IPS-18a (cell line): ENCODE data around the gene HOXA1.
A peak's percentile ranks its signal among the peaks of the same experiment; 100 is the strongest.

ENCODE experiments used
- H3K27ac ChIP-seq: one replicate; pipeline ENCODE4 v1.5.1; 2013; ENCODE audit warnings: low read length
- H3K27me3 ChIP-seq: one replicate; pipeline ENCODE4 v1.6.1; 2013; ENCODE audit warnings: mild to moderate bottlenecking, low read length; ENCODE audit not compliant: control insufficient read depth, insufficient read depth
- H3K36me3 ChIP-seq: one replicate; pipeline ENCODE4 v1.6.1; 2013; ENCODE audit warnings: low read depth, low read length; ENCODE audit not compliant: control insufficient read depth
- H3K4me1 ChIP-seq: one replicate; pipeline ENCODE4 v1.6.1; 2013; ENCODE audit warnings: low read depth, low read length; ENCODE audit not compliant: control insufficient read depth
- H3K4me3 ChIP-seq: one replicate; pipeline ENCODE4 v1.5.1; 2013; ENCODE audit warnings: low read length
- H3K9ac ChIP-seq: one replicate; pipeline ENCODE4 v1.6.1; 2013; ENCODE audit warnings: mild to moderate bottlenecking, low read length, moderate library complexity
- H3K9me3 ChIP-seq: one replicate; pipeline ENCODE4 v1.6.1; 2013; ENCODE audit warnings: low read depth, low read length; ENCODE audit not compliant: control insufficient read depth

The HOXA1 gene

GRCh38 chr7:27112955-27113949 lies 17.5 kb upstream of the HOXA1 start:
- H3K27ac ChIP-seq: no peak overlapping the region
- H3K4me1 ChIP-seq: no peaks in the 10 kb centered on the region
- H3K36me3 ChIP-seq: no peaks in the 10 kb centered on the region

GRCh38 chr7:27112361-27112760 lies 16.6 kb upstream of the HOXA1 start:
- no peak overlapping the region for H3K27ac ChIP-seq
- peaks cover 97% of the 10 kb centered on the region for H3K27me3 ChIP-seq
- no peak overlapping the region for H3K9ac ChIP-seq
- no peak overlapping the region for H3K4me3 ChIP-seq
- no peaks in the 10 kb centered on the region for H3K4me1 ChIP-seq
- no peaks in the 10 kb centered on the region for H3K9me3 ChIP-seq
- H3K36me3 ChIP-seq: no peaks in the 10 kb centered on the region

More at GRCh38 chr7:27112955-27113949, 17.5 kb upstream of the HOXA1 start:
- peaks cover 97% of the 10 kb centered on the region for H3K27me3 ChIP-seq
- H3K9ac ChIP-seq: no peak overlapping the region
- peak overlapping the region; percentile 36 for H3K4me3 ChIP-seq
- no peaks in the 10 kb centered on the region for H3K9me3 ChIP-seq

GRCh38 chr7:27111751-27112277 lies 16.0 kb upstream of the HOXA1 start:
- Histone ChIP-seq H3K27ac (no peak overlapping the region), H3K36me3 (no peaks in the 10 kb centered on the region), H3K27me3 (peaks cover 97% of the 10 kb centered on the region), H3K9ac (no peak overlapping the region), H3K4me3 (no peak overlapping the region), H3K9me3 (no peaks in the 10 kb centered on the region), H3K4me1 (no peaks in the 10 kb centered on the region)

- no peaks in the 10 kb centered on the region for H3K4me1 ChIP-seq
- H3K36me3 ChIP-seq: no peaks in the 10 kb centered on the region
- H3K9me3 ChIP-seq: no peaks in the 10 kb centered on the region
- no peak overlapping the region for H3K4me3 ChIP-seq
- H3K9ac ChIP-seq: no peak overlapping the region
- H3K27me3 ChIP-seq: peaks cover 97% of the 10 kb centered on the region
- no peak overlapping the region for H3K27ac ChIP-seq
These were observed 15.4 kb upstream of the HOXA1 start for GRCh38 chr7:27111042-27111750.

- Histone ChIP-seq H3K27me3 (peaks cover 97% of the 10 kb centered on the region), H3K27ac (no peak overlapping the region), H3K4me3 (peak overlapping the region; percentile 17)
These were observed 14.6 kb upstream of the HOXA1 start for GRCh38 chr7:27110186-27111031.

GRCh38 chr7:27109466-27110185 lies 13.8 kb upstream of the HOXA1 start:
- H3K27ac ChIP-seq: no peak overlapping the region
- H3K9ac ChIP-seq: no peak overlapping the region
- no peak overlapping the region for H3K4me3 ChIP-seq
- H3K36me3 ChIP-seq: no peaks in the 10 kb centered on the region
- peaks cover 97% of the 10 kb centered on the region for H3K27me3 ChIP-seq
- no peaks in the 10 kb centered on the region for H3K9me3 ChIP-seq
- H3K4me1 ChIP-seq: no peaks in the 10 kb centered on the region

More at GRCh38 chr7:27110186-27111031, 14.6 kb upstream of the HOXA1 start:
- no peaks in the 10 kb centered on the region for H3K36me3 ChIP-seq
- no peaks in the 10 kb centered on the region for H3K9me3 ChIP-seq
- H3K9ac ChIP-seq: no peak overlapping the region
- H3K4me1 ChIP-seq: no peaks in the 10 kb centered on the region

GRCh38 chr7:27108390-27109127 lies 12.8 kb upstream of the HOXA1 start:
- H3K27ac ChIP-seq: no peak overlapping the region
- H3K4me1 ChIP-seq: no peaks in the 10 kb centered on the region
- no peaks in the 10 kb centered on the region for H3K9me3 ChIP-seq
- no peaks in the 10 kb centered on the region for H3K36me3 ChIP-seq
- no peak overlapping the region for H3K4me3 ChIP-seq
- no peak overlapping the region for H3K9ac ChIP-seq
- peaks cover 100% of the 10 kb centered on the region for H3K27me3 ChIP-seq

- Histone ChIP-seq H3K27ac (no peak overlapping the region), H3K27me3 (peaks cover 100% of the 10 kb centered on the region), H3K4me3 (no peak overlapping the region), H3K4me1 (no peaks in the 10 kb centered on the region), H3K9me3 (no peaks in the 10 kb centered on the region), H3K36me3 (no peaks in the 10 kb centered on the region), H3K9ac (no peak overlapping the region)
These were observed 11.9 kb upstream of the HOXA1 start for GRCh38 chr7:27107391-27108381.

GRCh38 chr7:27106901-27107240 lies 11.1 kb upstream of the HOXA1 start:
- Histone ChIP-seq H3K27ac (no peak overlapping the region), H3K4me3 (peak overlapping the region; percentile 4), H3K4me1 (no peaks in the 10 kb centered on the region), H3K36me3 (no peaks in the 10 kb centered on the region), H3K27me3 (peaks cover 100% of the 10 kb centered on the region), H3K9me3 (no peaks in the 10 kb centered on the region), H3K9ac (no peak overlapping the region)
